Suppressor macrophage treated with lipopolysaccharide for 4 hours (primary cell): Measurements from ENCODE around the gene CHRM5.

Source experiments
- DNase-seq: peaks from one replicate; pipeline ENCODE4 v3.0.0-alpha.2; 2020

The CHRM5 gene, protein sequence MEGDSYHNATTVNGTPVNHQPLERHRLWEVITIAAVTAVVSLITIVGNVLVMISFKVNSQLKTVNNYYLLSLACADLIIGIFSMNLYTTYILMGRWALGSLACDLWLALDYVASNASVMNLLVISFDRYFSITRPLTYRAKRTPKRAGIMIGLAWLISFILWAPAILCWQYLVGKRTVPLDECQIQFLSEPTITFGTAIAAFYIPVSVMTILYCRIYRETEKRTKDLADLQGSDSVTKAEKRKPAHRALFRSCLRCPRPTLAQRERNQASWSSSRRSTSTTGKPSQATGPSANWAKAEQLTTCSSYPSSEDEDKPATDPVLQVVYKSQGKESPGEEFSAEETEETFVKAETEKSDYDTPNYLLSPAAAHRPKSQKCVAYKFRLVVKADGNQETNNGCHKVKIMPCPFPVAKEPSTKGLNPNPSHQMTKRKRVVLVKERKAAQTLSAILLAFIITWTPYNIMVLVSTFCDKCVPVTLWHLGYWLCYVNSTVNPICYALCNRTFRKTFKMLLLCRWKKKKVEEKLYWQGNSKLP

DNA sequence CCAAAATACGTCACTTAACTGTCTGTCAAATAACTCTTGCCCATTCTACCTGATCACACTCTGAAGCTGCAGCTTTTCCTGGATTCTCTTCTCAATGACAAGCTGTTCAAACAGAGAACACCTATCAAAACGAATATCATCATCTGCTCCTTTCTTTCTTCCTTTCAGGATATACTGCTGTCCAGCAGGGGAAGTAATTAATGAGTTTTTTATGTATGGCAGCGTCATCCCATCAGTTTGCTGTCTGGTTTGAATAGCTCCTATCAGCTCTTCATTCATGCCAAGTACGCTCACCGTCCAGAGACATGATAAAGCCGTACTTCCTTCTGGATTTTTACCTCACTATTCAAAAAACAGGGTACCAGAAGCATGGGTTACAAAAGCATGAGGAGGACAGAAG lies at the start of gene CHRM5:
Gene CHRM5 (plus strand): TSS at position 274 of the 400 bp plus-strand sequence. CDS start 94,221 bp downstream, outside the sequence.
- DNase-seq, result no peak

DNA sequence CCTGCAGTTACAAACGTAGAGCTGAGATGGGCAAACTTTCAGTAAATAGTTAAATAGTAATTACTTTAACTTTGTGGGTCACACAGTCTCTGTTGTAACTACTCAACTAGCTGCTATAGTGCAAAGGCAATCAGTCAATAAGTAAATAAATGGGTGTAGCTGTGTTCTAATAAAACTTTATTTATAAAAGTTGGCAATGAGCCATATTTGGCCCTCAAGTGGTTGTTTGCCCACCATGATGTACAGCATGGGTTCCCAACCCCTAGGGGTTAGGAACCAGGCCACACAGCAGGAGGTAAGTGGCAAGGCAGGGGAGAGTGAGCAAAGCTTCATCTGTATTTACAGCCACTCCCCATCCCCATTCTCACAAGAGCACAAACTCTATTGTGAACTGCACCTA lies 44.9 kb upstream of the CHRM5 start:
- no peak for DNase-seq

DNA sequence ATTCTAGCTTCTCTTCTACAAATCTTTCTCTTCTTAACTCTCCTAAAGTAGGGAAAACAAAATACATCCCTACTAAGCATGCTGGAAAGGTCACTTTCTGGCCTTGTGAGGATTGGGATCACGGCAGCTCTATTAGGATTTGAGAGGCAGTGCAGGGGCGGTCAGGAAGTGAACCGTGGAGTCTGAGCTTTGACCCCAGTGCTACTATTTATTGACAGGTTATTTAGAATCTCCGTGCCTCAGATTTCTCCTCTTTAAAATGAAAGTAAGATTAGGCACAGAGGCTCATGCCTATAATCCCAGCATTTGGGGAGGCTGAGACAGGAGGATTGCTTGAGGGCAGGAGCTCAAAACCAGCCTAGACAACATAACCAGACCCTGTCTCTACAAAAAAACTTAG lies 42.0 kb upstream of the CHRM5 start:
- DNase-seq, result no peak

DNA sequence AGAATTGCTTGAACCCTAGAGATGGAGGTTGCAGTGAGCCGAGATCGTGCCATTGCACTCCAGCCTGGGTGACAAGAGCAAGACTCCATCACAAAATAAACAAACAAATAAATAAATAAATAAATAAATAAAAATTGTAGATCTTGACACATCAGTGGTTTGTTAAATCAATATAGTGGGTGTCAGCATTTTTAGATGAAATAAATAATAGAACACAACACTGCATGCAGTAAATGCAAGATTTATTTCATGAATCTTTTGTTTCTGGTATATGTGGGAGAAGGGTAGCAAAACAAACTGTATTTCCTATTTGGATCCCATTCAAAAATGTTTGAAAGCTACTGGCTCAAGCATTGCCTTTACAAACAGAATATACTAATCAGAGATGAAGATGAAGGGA lies 35.6 kb upstream of the CHRM5 start:
- DNase-seq, result no peak

DNA sequence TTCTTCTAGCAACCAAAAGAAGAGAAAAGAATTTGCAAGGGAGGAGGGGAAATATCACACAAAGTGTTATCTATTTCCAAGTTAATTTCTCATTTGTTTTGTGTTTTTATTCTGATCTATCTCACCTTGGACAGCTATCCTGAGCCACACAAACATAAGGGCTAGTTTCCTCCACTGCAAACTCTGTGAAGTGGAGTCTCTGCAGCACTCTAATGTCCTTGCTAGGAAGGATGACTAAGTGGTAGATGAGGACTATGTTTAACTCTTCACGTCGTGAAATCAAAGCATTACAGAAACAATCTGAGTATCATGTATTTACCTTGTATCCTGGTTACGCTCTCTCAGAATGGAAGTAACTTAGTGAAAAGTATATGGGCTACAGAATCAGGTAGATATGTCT lies 33.9 kb upstream of the CHRM5 start:
- no peak for DNase-seq

DNA sequence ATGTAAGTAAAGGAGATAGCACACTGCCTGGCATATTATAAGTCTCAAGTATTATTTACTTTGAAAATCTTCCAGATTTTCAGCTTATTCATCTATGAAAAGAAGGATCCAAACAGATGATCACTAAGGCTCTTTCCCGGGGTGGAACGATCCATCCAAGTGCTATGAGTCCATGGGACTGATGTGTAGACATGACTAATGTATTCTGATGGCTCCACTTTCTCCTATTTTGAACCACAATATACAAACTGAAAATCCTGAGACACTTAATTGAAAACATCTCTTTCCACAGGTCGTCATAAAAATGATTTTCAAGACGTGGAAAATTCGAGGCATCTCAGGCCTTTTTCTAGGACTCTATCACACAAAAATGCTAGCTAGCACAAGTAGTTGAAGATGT lies 33.4 kb upstream of the CHRM5 start:
- no peak for DNase-seq

DNA sequence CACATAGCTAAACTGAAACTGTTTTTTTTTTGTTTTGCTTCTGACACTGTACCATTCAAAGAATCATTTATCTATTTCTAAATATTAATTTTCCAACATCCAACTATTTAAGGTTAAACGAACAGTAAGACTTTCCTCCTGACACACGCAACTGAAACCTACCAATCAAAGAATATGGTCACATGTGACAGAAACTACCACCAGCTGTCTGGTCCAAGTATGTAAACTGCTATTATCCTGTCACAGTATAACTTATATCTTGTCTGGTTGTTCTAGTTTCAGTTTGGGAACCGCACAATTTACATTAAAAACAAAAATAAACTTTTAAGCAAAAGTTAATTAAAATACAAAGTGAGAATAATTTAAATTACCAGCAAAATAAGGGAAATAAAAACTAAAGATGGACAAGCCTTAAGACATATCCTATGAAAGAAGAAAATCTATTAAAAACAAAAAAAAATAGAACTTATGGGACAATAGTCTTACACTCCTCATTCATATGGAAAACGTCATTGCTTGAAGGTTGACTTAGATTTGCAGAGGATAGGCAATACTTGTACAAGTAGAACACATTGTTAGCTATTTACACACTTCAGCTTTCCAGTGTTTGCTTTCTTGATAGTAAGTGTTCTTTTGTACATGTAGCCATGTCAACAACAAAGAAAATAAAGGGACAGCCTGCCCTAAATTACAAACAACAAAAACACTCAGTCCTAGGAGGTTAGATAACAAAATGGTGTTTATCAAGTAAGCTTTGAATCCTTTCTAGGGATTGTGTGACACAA lies 26.8 kb upstream of the CHRM5 start:
- DNase-seq, result no peak

DNA sequence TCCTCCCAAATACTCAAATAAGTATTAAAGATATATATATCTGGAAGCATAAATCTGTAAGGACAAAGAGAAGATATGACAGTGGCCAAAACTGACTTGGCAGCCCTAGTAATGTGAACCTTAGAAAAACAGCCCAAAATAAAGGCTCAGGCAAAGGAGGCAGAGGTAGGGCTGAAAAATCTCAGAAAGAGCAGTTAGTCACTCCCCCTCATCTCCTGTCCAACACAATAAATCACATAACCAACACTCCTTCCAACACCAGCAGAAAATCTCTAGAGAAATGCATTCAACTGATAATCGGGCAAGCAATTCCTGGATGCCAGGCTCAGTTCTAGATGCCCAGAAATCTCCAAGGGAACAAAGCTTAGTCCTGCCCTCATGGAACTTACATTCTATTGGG lies 22.1 kb upstream of the CHRM5 start:
- no peak for DNase-seq

DNA sequence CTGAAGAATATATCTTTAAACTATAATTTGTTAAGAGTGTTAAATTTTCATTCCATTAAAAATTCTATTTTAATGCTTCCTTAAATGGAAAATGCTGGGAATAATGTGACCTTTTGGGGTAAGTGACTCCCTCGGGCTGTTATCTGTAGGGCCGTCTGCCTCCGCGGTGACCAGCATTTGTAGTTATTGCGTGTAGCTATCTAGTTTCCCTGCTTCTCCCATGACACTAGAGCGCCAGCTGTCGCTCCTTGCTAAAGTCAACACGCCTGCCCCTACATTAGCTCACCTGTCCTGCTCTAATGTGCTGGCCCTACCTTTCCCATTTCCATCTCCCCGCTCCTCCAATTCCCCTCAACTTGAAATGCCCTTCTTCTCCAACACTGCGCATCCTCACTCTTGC lies 12.4 kb upstream of the CHRM5 start:
- DNase-seq, result no peak

DNA sequence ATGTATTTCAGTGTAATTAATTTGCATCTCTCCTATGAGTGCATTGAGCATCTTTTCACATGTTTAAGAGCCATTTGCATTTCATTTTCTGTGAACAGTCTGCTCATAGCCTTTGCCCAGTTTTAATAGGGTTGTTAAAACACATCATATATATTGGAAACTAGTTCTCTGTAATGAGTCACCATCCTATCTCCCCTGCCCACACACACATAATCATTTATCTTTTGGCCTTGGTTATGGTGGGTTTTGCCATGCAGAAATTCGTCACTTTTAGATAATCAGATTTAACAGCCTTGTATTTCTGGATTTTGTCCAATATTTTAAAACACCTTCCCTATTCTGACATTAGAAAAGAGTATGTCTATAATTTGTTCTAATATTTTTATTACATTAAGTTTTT lies 11.9 kb upstream of the CHRM5 start:
- no peak for DNase-seq

DNA sequence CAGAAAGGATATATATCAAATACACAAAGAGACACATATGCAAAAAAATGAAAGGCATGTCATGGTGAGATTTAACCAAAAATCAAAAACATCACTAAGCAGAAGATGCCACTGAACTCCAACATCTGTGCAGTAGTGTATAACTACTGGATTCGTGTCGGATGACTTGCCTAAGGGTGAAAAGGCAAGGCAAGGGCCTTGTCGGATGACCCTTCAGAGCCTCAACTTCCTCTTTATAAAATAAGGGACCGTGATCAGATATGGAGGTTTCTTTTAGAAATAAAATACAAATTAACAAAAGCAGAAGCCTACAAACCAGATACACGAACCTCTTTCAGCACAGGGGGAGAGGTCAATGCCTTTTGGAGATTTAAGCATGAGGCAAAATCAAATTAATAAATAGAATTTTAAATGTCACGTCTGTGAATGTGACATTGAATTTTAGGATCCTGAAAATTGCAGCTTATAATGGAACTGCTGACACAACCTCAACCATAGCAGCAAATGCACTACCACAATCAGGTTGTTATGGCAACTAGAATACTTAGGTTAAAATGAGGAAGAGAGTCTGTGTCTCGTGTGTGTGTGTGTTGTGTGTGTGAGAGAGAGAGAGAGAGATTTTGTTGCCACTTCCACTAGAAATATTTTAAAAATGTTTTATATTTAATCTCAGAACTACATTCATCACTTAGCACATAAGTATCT lies 8.3 kb upstream of the CHRM5 start:
- DNase-seq, result peak; percentile 34

DNA sequence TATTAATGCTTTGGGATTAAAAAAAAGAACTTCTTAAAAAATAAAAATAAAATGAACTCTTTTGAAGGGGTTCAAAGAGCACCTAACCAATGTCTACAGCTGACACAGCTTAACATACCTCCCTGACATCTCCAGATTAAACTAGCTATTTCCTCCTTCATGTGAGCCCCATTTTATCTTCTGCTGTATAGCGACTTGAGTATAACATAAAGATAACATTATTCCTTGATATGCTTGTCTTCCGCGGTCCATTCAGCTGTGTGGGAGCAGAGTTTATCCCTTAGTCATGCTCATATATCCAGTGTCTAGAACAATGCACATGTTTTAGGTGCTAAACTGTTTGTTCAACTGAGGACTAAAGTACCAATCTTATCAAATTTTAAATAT lies 7.8 kb upstream of the CHRM5 start:
- DNase-seq, result no peak

DNA sequence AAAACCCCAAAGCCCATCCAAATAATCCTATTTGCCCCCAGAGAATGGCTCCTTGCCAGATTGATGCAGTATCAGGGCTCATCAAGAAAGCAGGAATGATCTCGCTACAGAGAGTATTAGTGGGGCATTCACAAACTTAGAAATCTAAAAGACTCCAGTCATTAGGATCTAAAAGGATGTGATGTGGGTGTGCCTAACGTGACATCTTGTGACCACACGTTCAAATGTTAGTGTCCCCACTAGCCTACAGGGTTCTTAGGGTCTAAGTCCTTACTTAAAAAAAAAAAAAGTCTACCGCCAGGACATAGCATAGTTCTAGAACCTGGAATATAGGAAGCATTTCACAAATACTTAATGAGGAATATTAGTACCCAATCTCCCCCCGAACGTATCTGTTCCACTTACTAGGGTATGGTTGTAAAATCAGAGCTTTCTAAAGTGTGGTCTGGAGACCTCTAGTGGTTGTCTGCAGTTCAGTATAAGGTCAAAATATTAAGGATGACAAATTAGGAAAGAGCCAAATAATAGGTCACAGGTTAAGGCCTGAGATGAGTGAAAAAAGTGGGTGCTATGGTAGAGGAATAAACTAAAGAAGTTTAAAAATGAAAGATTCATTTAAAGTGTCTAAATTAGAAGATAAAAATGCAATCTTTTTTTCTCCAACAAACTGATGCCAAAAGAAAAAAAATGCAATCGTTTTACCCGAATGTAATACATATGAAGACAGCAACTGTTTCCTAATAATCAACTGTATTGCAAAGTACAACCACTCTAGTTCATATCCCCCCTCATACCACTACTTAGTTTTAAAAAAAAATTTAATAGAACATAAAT lies 4.2 kb upstream of the CHRM5 start:
- DNase-seq, result peak; percentile 39

DNA sequence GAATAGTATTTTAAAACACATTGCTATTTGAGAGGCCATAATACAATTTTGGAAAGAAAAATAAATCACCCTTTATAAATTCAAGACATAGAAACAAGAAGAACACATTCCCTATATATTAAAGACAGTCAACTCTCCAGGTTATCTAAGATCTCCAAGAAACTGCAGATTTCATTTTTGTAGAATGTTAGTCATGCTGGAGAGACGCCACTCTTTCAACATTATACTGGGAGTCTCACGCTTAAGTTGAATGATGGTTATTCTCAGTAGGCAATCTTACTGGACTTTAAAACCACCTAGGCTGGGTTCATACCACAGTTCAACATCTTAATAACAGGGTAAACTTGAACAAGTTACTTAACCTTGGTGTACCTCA lies 3.6 kb upstream of the CHRM5 start:
- no peak for DNase-seq

DNA sequence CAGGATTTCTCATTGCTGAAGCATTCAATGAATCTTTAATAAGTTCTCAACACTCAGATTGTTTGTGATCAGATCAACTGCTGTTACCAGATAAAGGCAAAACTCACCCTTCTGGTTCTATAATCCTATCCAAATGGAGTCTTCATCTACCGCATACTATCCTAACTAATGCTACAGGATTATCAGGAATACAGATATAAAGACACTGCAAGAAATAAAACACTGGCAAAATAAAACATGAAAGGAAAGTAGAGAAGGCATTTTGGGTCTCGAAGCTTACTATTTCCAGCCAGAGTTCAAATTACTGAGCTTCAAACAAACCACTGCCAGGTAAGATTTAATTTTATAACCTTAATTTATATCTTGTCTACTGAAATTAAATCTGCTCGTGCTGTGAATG lies 524 bp downstream of the CHRM5 start:
- DNase-seq, result no peak

DNA sequence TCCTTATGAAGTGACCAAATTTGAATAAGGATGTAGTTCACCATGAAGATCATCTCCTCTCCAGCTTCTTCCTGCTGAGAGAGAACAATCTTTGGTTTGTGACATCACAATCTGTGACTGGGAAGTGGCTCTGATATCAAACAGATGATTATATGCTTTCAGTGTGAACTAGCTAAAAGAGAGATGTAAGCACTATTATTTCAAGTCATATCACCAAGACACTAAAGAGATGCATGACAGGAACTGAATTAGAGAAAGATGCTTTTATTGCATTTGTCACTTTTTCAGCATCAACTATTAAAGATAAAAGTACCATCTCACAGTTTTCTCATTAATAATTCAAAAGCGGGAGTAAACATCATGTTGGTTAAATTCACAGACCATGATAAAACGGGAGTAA lies 3.5 kb downstream of the CHRM5 start:
- DNase-seq, result no peak

DNA sequence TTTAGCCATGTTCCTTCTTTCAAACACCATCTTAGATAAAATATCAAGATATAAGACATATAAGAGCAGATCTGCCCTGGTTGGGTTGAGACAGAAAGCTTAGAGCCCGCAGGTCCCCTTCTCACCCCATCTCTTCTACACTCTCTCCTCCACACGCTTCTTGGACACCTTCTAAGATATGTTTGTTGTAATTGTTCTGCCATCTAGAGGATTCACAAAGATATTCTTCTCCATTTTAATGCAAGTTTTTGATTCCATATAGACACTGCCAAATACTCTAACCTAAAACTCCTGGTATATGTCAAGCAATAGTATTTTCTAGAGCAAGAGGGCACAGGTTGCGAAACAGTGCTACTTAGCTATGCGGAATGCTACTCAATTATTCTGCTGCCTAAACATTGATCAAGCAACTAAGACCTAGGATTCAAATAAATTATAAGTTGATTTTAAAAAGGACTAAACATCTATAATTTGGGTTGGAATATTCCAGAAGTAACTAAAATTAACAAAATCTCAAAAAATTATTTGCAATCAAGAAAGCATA lies 6.8 kb downstream of the CHRM5 start:
- no peak for DNase-seq

DNA sequence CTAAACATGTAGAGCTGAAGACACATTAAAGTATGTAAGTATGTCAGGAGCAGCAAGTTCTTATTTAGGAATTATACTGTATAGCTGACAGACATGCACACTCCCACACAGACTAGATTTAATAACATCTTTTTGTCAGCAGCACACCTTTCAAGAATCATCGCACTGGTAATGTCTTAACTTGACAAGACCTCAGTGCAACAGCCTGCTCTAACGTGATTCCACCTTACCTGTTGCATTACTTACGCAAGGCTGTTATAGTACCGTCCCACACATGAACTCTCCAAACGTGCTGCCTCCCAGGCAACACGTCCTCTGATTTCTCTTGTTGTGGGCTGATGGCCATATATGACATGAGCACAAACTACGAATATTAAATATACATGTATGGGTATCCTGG lies 11.9 kb downstream of the CHRM5 start:
- DNase-seq, result no peak

DNA sequence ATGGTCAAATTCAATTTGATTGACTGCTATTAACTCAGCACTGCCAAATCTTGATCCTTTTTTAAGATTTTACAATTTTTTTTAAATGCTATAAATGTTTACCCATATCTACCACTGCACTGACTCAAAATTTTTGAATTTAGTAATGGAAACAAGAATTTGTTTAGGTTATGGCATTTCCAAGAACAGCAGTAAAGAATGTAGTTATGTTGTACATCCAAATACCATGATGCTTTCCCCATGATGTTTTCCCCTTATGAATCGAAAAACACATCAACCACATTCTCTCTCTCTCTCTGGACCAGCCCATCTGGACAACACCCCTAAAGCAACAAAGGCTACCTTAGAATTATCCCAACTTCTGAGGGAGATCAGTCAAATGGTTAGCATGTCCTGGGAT lies 14.2 kb downstream of the CHRM5 start:
- DNase-seq, result no peak

DNA sequence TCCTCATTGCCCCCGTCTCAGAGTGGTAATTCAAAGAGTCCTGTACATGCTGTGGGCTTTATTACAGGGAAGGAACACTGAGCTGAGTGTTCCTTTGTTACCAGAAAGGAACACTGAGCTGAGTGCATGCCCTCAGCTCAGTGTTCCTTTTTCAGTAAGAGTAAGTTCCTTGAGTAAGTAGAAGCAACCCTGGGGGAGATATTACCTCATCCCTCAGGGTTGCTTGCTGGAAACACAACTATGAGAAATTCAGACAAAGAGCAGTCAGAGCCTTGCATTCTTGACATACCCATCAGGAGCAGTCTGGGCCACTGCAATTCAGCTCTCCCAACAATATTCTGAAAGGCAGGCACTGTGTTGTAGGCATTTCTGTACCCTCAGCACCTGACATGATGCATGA lies 17.0 kb downstream of the CHRM5 start:
- DNase-seq, result no peak

DNA sequence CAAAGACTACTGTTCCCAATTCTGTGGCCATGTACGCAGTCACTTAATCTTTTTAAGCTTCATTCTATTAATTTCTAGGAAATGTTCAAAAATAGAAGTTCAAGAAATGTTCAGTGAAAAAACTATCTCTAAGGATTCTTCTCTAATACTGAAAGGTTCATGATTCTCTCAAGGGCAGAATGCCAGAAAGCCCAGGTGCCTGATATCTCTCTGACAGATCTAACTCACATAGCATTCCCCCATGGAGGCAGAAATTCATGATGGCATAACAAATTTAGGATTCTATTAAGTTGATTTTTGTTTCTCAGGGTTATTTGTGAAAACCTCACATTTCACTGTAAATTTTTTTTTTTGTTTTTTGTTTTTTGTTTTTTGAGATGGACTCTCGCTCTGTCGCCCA lies 17.5 kb downstream of the CHRM5 start:
- DNase-seq, result no peak

DNA sequence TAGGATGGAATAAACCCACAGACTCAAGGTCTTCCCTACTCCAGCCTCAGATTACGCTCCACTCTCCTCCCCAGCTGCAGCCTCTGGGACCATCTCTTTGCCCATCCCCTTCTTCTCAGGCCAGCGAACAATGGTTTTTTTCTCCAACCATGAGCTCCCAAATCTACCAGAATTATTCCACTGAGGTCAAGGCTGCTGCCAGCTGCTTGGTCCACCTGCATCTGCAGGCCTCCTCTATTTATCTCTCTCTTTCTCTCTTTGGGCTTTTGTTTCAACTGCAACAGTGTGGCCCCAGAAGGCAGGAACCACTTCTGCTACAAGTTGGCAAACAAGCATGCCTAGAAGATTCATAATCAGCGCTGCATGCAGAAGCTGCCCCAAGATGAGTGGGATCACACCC lies 19.1 kb downstream of the CHRM5 start:
- no peak for DNase-seq
